A673 (cell line): ENCODE results near the gene ALG14. TPM values are rescaled to one million over a fixed set of nuclear protein-coding genes. Genes with fewer than 3 reads are reported as not detected.

Experiments used
- BruUV-seq: library from RNA; stranded (reverse); fragments of 400-500 nt; replicated peaks from 2 replicates; lab custom pipeline; 2021; lab: Mats Ljungman, UMichigan
- CTCF ChIA-PET: fragments of 300-600 bp; sonication (Branson Sonifier 250); formaldehyde crosslinking; loops from one replicate; lab custom pipeline; 2022; ENCODE audit warnings: antibody characterized with exemption; lab: Charles Lee
- POLR2A ChIA-PET: fragments of 300-600 bp; sonication (Branson Sonifier 250); formaldehyde crosslinking; loops from one replicate; lab custom pipeline; 2022; ENCODE audit warnings: antibody characterized with exemption; ENCODE audit not compliant: low non-redundant PET; lab: Charles Lee
- DNase-seq: peaks from one replicate; pipeline ENCODE4 v3.0.0-alpha.2; 2015; ENCODE audit warnings: low spot score
- H3K27ac ChIP-seq: fragments of 200-600 bp; sonication (generic); 2 replicates; pipeline ENCODE4 v1.5.1; 2016; ENCODE audit warnings: mixed run types, low read depth, mild to moderate bottlenecking, mixed read lengths, antibody characterized with exemption, low read length; ENCODE audit not compliant: poor library complexity, severe bottlenecking
- H3K27me3 ChIP-seq: fragments of 200-600 bp; sonication (generic); replicated peaks from 2 replicates; pipeline ENCODE4 v1.6.1; 2017; ENCODE audit warnings: mixed run types, low read depth, mild to moderate bottlenecking, mixed read lengths, antibody characterized with exemption, low read length; ENCODE audit not compliant: insufficient read depth, poor library complexity
- H3K36me3 ChIP-seq: fragments of 200-600 bp; sonication (generic); 2 replicates; pipeline ENCODE4 v1.6.1; 2016; ENCODE audit warnings: mixed run types, mild to moderate bottlenecking, mixed read lengths, antibody characterized with exemption, low read length; ENCODE audit not compliant: insufficient read depth, poor library complexity, severe bottlenecking
- H3K4me1 ChIP-seq: fragments of 200-600 bp; sonication (generic); 2 replicates; pipeline ENCODE4 v1.6.1; 2017; ENCODE audit warnings: mixed run types, mild to moderate bottlenecking, mixed read lengths, antibody characterized with exemption, low read length; ENCODE audit not compliant: insufficient read depth, poor library complexity, severe bottlenecking
- H3K4me3 ChIP-seq: fragments of 200-600 bp; sonication (generic); 2 replicates; pipeline ENCODE4 v1.5.1; 2016; ENCODE audit warnings: low read depth, mixed run types, mild to moderate bottlenecking, mixed read lengths, low read length; ENCODE audit not compliant: poor library complexity, severe bottlenecking
- H3K9me3 ChIP-seq: fragments of 200-600 bp; sonication (generic); 2 replicates; pipeline ENCODE4 v1.6.1; 2016; ENCODE audit warnings: mixed run types, low read depth, mild to moderate bottlenecking, mixed read lengths, antibody characterized with exemption, low read length; ENCODE audit not compliant: poor library complexity, severe bottlenecking
- CTCF ChIP-seq: fragments of 300-800, 200-600 bp; sonication (generic); conservative IDR thresholded peaks from 2 replicates; pipeline ENCODE4 v1.5.1; 2017; ENCODE audit warnings: low read depth, mild to moderate bottlenecking, antibody characterized with exemption, low read length, moderate library complexity, mixed read lengths
- EZH2 ChIP-seq: fragments of 200-600 bp; sonication (generic); IDR thresholded peaks from 2 replicates; pipeline ENCODE4 v1.6.1; 2017; ENCODE audit warnings: borderline replicate concordance, low read depth, mild to moderate bottlenecking, mixed read lengths, antibody characterized with exemption, low read length; ENCODE audit not compliant: poor library complexity, severe bottlenecking
- intact Hi-C: fragments of 100-400 bp; cut with micrococcal nuclease; formaldehyde crosslinking; loops from one replicate; pipeline ENCODE4 v1.10.0; 2022; ENCODE audit not compliant: unreplicated experiment
- total RNA-seq: library from RNA; stranded (reverse); gene quantifications from 2 replicates; pipeline ENCODE4 v1.2.3, GENCODE V29; 2021

ALG14 gene
- total RNA-seq, 1 experiment from 2014 or later = 11.3 TPM

GRCh38 chr1:94992863-94993563, 79.7 kb downstream of the ALG14 start:
- Histone ChIP-seq H3K36me3 (no peaks in the 10 kb centered on the region), H3K4me1 (peaks cover 6% of the 10 kb centered on the region), H3K4me3 (no peak overlapping the region), H3K27ac (no peak overlapping the region), H3K27me3 (no peaks in the 10 kb centered on the region), H3K9me3 (no peaks in the 10 kb centered on the region)
- ChIA-PET POLR2A (no interaction called here), CTCF (no interaction called here)
- intact Hi-C loops = no loop called here
- no TSS peak for BruUV-seq
- TF ChIP-seq EZH2 (no peak), CTCF (no peak)
- no peak for DNase-seq

DNA sequence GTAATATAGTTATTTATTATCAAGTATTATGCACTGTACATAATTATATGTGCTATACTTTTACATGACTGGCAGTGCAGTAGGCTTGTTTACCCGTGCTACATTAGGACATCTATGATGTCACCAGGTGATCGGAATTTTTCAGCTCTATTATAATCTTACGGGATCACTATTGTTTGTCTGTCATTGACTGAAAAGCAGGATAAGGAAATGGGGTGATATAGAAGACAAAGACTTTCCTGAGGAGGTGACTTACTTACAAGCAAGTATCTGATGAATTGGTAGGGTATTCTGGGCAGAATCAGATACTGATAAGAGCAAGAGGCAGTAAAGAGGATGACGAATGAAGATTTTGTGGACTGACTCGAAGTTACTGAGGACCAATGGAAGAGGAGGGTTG, 80.6 kb downstream of the ALG14 start:
- intact Hi-C loops = no loop called here
- POLR2A ChIA-PET = no interaction called here
- no peaks in the 10 kb centered on the region for H3K4me1 ChIP-seq
- no peak overlapping the region for H3K4me3 ChIP-seq
- no peaks in the 10 kb centered on the region for H3K27me3 ChIP-seq
- no peak for TF ChIP-seq EZH2
- no peak for TF ChIP-seq CTCF
- CTCF ChIA-PET = no interaction called here
- H3K27ac ChIP-seq = no peak overlapping the region
- no peaks in the 10 kb centered on the region for H3K9me3 ChIP-seq
- no peak for DNase-seq
- H3K36me3 ChIP-seq = no peaks in the 10 kb centered on the region
- no TSS peak for BruUV-seq

DNA sequence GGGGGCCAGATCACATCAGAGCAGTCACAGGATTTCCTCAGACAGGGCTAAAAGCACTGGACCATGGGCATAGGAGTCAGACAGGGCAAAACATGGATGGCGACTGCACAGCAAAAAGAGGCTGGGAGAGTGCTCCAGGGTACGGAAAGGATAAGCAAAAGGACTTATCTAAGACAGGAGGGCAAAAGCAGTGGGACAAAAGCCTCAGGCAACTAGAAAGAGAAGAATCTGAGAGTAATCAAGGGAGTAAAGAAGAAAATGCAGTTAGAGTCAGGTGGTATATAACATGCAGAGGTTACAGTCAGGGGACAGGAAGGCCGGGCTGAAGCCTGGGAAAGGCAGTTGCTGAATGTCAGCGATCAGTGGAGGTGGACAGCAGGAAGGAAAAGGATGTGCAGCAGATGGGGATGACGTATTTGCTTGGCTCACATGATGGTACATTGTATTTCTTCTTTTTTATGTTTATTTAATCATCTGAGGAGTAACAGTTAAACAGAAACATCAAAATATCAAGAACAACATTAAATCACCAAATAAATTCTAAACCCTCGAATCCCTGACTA, 82.8 kb downstream of the ALG14 start:
- ChIA-PET CTCF (no interaction called here), POLR2A (interaction anchor here (0.6 kb wide), 1 partner anchor 920 kb away, joined by 3 read pairs; no protein-coding TSS in a partner anchor)
- DNase-seq = no peak
- no TSS peak for BruUV-seq
- Histone ChIP-seq H3K27me3 (no peaks in the 10 kb centered on the region), H3K4me1 (no peaks in the 10 kb centered on the region), H3K36me3 (no peaks in the 10 kb centered on the region), H3K4me3 (no peak overlapping the region), H3K9me3 (no peaks in the 10 kb centered on the region), H3K27ac (no peak overlapping the region)
- intact Hi-C loops = no loop called here
- no peak for TF ChIP-seq CTCF
- no peak for TF ChIP-seq EZH2
